Mesodermal cell (in vitro differentiated cells): ENCODE measurements around the gene CAV1.

ENCODE experiments used
- H3K27ac ChIP-seq: 2 replicates; pipeline ENCODE4 v1.7.0; 2013; ENCODE audit warnings: mild to moderate bottlenecking, low read depth, low read length, moderate library complexity; ENCODE audit not compliant: severe bottlenecking
- H3K36me3 ChIP-seq: 2 replicates; pipeline ENCODE4 v1.7.1; 2013; ENCODE audit warnings: mild to moderate bottlenecking, low read length, moderate library complexity; ENCODE audit not compliant: control insufficient read depth, insufficient read depth
- H3K4me1 ChIP-seq: one replicate; pipeline ENCODE4 v1.7.1; 2013; ENCODE audit warnings: mild to moderate bottlenecking, low read length; ENCODE audit not compliant: insufficient read depth, control insufficient read depth, poor library complexity, severe bottlenecking
- H3K4me3 ChIP-seq: 2 replicates; pipeline ENCODE4 v1.7.0; 2013; ENCODE audit warnings: low read length, control low read depth, mild to moderate bottlenecking; ENCODE audit not compliant: insufficient read depth, poor library complexity, severe bottlenecking; ENCODE audit errors: extremely low read depth
- H3K9me3 ChIP-seq: 2 replicates; pipeline ENCODE4 v1.7.1; 2013; ENCODE audit warnings: mild to moderate bottlenecking, low read length, moderate library complexity; ENCODE audit not compliant: control insufficient read depth
- WGBS, 2 experiments: methylation state at CpG; one replicate each; pipeline ENCODE4 v1.1.5; 2013; ENCODE audit warnings: missing lambda C conversion rate in 2 of 2; ENCODE audit not compliant: insufficient coverage in 2 of 2; 5-methylcytosine and 5-hydroxymethylcytosine counted together

CAV1 gene

DNA sequence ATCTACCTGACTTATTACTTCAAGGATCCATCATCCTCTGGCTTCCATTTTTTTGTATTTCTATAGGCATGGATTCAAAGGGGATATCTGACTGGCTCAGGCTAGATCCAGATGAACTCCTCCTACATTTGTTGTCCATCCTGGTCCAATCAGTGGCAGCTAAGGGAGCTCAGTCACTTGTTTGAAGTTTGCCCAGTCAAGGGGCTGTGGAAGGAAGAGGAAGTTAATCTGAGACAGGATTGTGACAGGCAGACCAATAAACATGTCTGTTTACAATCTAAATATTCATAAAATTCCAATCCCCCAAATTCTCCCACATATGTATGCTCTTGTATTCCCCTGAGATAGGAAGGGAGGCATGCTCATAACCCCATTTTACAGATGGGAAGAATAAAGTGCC is 48.7 kb downstream of the CAV1 start:
- Histone ChIP-seq H3K9me3 (peaks cover 3% of the 10 kb centered on the region), H3K4me3 (no peak overlapping the region), H3K27ac (no peak overlapping the region), H3K4me1 (peaks cover 35% of the 10 kb centered on the region), H3K36me3 (no peaks in the 10 kb centered on the region)

DNA sequence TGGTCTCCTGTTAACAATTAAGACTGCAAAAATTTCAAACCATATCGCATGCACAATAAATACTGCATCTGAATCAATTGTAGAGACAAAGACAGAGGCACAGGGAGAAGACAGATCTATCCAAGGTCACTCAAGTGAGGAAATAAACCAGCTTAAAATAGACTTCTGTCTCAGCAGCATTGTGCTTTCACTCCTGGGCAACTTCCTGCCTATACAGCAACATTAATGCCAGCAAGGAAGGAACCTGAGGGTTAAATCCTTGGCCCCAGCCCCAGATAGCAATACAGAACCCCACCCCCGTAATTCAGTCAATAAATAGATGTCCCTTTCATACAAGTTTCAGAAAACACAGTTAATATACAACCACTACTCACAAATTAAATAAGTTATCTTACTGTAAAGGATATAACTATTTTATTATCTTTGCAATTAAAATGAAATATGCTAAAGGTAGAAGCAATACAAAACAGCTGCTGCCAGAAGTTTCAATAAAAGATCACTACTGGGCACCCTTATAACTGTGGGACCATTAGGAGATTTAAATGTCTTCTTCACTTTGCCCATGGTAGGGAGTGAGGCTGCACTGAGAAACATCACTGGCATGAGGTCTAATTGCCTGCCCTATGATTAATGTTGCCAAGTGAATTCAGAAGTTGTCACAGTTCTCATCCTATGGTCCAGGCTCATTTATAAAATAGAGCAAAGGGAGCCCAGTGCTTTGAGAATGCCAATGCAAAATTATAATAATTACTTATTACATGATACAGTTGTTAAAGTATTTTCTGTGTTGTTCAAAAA is 49.4 kb downstream of the CAV1 start:
- WGBS, 2 experiments, result 100% methylated on average over 1 of the region's 2 CpGs; no CpG with 5 or more reads in 1 of the 2 experiments
- peaks cover 35% of the 10 kb centered on the region for H3K4me1 ChIP-seq
- H3K9me3 ChIP-seq, result peaks cover 7% of the 10 kb centered on the region
- H3K4me3 ChIP-seq, result no peak overlapping the region
- no peak overlapping the region for H3K27ac ChIP-seq
- H3K36me3 ChIP-seq, result no peaks in the 10 kb centered on the region

DNA sequence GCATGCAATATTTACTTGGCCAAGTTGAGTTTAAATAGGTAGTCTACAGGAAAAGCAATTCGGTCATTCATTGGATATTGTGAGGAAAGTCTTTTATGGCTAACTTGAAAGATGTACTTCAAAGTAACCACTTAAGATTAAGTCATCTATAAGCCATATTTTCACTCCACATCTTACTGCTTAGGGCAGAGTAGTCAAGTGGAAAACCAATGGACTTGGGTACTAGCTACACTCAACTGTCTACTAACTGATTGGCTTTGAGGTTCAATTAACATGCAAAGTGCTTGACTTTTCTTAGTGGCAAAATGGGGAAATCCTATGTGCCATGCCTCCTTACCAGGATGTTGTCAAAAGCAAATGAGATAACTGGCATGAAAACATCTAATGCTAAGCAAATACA is 51.0 kb downstream of the CAV1 start:
- H3K4me1 ChIP-seq, result peaks cover 22% of the 10 kb centered on the region
- H3K36me3 ChIP-seq, result no peaks in the 10 kb centered on the region
- H3K4me3 ChIP-seq, result no peak overlapping the region
- WGBS, 2 experiments, result no CpG with 5 or more reads among the region's 1 CpG
- H3K9me3 ChIP-seq, result peaks cover 7% of the 10 kb centered on the region
- no peak overlapping the region for H3K27ac ChIP-seq

DNA sequence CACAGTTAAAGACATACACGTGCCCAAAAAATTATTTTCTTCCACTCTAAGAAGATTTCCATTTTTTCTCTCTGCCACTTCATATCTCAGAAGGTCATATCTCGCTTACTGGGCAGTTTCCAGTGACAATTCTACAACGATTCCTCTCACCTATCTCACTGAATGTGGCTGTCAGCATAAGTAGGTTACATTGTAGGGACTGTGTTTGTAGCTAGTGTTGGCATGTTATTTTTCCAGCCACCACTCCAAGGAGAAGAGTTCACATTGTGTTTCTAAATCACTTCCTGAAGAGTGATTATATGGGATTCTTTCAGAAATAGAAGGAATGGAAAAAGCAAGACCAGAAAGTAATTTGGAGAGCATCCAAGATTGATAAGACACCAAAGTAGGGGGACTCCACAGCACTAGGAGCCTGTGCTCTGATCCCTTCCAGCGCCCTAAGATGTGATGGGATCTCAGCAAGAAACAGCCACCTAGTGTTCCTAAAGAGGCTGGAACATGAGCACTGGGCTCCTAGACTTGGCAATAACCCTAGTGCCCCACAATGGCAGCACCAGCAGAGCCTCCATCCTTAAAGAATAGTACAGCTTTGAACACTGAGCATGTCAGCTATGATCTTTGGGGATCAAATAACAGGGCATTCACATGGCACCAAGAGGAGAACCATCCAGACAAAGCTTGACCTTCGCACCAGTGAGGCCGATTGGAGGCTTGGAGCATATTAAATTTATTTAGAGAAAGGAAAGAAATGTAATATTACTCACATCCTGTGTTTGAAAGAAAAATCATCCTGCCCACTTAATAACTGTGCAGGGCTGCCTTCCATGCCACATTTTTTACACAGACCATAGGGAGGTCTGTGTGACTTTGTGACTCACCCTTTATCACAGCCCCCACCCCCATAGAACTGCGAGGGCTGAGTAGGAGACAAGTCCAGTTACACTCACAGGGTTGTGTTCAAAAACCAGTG is 51.8 kb downstream of the CAV1 start:
- WGBS, 2 experiments, result 73 to 90% methylated on average over 1 to 4 of the region's 7 CpGs
- Histone ChIP-seq H3K4me1 (peaks cover 22% of the 10 kb centered on the region), H3K36me3 (no peaks in the 10 kb centered on the region), H3K27ac (no peak overlapping the region), H3K4me3 (no peak overlapping the region), H3K9me3 (peaks cover 7% of the 10 kb centered on the region)

DNA sequence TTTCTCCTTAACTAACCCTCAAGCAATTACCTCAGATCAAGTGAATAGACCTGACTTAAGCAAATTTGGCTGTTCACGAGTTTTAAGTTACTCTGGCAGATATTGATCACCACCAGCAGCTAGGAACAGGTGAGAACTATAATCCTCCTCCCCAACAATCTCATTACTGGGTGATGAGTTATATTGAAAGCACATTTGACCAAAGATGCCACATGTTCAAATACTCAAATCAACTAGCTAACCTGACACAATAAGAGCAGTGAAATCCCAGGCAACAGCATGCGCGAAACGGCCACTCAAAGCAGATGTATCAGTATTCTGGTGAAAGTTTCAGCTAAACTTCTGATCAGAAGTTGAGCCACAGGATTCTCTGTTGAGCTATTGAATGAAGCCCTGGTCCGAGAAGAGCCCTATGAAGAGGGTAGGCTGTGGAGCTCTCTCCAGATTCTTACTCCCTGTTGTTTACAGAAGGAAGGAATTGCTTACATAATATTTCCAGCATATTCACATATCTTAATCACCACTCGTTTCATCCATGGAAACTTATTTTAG is 52.6 kb downstream of the CAV1 start:
- Histone ChIP-seq H3K4me1 (peaks cover 24% of the 10 kb centered on the region), H3K27ac (no peak overlapping the region), H3K36me3 (no peaks in the 10 kb centered on the region), H3K9me3 (peaks cover 7% of the 10 kb centered on the region), H3K4me3 (no peak overlapping the region)
- 70% methylated on average over 4 of the region's 6 CpGs for WGBS, 2 experiments

GRCh38 chr7:116578526-116578925 is 53.7 kb downstream of the CAV1 start:
- Histone ChIP-seq H3K4me1 (peaks cover 32% of the 10 kb centered on the region), H3K36me3 (no peaks in the 10 kb centered on the region), H3K27ac (no peak overlapping the region), H3K9me3 (peaks cover 7% of the 10 kb centered on the region), H3K4me3 (no peak overlapping the region)
- 100% methylated on average over 2 of the region's 3 CpGs; no CpG with 5 or more reads in 1 of the 2 experiments for WGBS, 2 experiments

- no CpG with 5 or more reads among the region's 1 CpG for WGBS, 2 experiments
- H3K4me3 ChIP-seq, result no peak overlapping the region
- peaks cover 7% of the 10 kb centered on the region for H3K9me3 ChIP-seq
- no peak overlapping the region for H3K27ac ChIP-seq
- H3K4me1 ChIP-seq, result peaks cover 33% of the 10 kb centered on the region
- no peaks in the 10 kb centered on the region for H3K36me3 ChIP-seq
Observed at GRCh38 chr7:116579322-116579721, 54.5 kb downstream of the CAV1 start.

- Histone ChIP-seq H3K9me3 (peaks cover 7% of the 10 kb centered on the region), H3K36me3 (no peaks in the 10 kb centered on the region), H3K27ac (no peak overlapping the region), H3K4me3 (no peak overlapping the region), H3K4me1 (peaks cover 33% of the 10 kb centered on the region)
- WGBS, 2 experiments, result 100% methylated on average over 1 to 2 of the region's 2 CpGs
Observed at GRCh38 chr7:116579835-116580234, 55.0 kb downstream of the CAV1 start.

GRCh38 chr7:116582164-116582732 is 57.4 kb downstream of the CAV1 start:
- peak overlapping the region; percentile 63 for H3K27ac ChIP-seq
- no peaks in the 10 kb centered on the region for H3K36me3 ChIP-seq
- H3K9me3 ChIP-seq, result peaks cover 7% of the 10 kb centered on the region
- peaks cover 21% of the 10 kb centered on the region for H3K4me1 ChIP-seq
- H3K4me3 ChIP-seq, result no peak overlapping the region
- 100% methylated on average over 1 of the region's 4 CpGs; no CpG with 5 or more reads in 1 of the 2 experiments for WGBS, 2 experiments

DNA sequence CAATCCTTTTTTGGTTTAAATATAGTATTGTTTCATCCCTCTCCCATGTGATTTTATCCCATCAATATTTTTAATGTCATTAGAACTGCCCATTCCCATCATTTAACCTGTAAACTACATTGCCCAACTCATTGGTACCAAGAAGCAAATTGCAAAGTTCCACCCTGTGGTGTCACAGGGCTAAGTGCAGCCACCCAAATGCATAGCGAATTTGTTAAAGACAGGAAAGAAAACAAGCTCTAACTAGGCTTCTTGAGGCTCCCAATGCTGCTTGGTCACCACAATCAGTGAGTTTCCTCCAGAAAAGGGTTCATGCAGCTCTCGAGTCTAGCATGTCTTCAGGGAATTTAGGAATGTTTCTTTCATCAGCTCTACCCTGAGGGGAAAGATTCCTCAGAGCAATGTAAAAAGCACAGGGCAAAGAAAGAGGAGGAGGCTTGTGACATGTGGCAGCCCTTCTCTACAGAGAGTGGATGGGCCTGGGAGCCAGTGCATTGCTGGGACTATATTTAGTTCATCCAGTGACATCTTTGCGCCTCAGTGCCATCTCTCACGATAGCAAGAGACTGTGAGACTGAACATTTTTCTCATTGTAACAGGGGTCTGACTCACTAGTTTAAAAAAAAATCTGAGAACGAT is 58.1 kb downstream of the CAV1 start:
- Histone ChIP-seq H3K27ac (peak overlapping the region; percentile 63), H3K4me3 (no peak overlapping the region), H3K4me1 (peaks cover 19% of the 10 kb centered on the region), H3K9me3 (peaks cover 7% of the 10 kb centered on the region), H3K36me3 (no peaks in the 10 kb centered on the region)
- 85 to 88% methylated on average over 5 of the region's 5 CpGs for WGBS, 2 experiments
